ENCODE results near the gene WRAP73.

Gene WRAP73

DNA sequence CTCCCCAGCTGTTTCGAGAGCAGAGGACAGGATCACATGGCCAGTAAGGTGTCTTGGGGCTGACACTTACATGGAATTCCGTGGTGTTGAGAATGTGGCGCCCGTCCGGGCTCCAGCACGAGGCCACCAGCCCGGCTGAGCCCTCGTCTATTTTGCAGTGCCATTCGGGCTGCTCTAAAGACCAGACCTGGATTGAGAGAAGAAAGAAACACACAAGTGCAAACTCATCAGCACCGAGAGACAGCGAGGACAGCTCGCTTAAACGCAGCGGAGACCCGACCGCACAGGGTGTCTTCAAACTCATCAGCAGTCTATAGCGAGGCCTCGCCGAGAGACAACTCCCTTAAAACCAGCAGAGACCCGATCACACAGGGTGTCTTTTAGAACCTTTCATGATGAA is 3.3 kb downstream of the WRAP73 start:
- DNase-seq (ENCODE audit: low spot score) = no peak

GRCh38 chr1:3645666-3646355 is 4.1 kb downstream of the WRAP73 start:
- DNase-seq (ENCODE audit: low spot score) = no peak

DNA sequence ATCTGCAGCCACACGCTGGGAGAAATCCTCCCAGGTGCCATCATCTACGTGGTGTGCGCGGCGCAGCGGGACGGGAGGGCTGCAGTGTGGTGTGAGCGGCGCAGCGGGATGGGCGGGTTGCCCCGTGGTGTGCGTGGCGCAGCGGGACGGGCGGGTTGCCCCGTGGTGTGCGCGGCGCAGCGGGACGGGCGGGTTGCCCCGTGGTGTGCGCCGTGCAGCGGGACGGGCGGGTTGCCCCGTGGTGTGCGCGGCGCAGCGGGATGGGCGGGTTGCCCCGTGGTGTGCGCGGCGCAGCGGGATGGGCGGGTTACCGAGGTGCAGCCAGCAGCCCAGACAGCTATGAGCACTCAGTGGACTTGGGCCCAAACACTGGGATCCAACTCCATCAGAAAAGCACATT is 4.7 kb downstream of the WRAP73 start:
- DNase-seq (ENCODE audit: low spot score) = no peak

DNA sequence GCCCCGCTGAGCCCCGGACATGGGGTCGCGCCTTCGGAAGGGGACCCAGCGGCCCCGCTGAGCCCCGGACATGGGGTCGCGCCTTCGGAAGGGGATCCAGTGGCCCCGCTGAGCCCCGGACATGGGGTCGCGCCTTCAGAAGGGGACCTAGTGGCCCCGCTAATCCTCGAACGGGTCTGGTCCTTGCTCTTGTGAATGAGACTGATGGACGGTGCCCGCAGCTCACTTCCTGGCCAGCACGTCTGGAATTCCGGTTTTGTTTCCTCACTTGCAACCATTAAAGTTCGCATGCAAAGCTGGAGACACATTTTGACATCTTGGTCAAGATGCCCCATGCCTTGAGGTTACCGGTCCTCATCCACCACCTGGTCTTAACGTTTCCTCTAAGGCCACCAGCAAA is 5.6 kb downstream of the WRAP73 start:
- DNase-seq (ENCODE audit: low spot score) = no peak

DNA sequence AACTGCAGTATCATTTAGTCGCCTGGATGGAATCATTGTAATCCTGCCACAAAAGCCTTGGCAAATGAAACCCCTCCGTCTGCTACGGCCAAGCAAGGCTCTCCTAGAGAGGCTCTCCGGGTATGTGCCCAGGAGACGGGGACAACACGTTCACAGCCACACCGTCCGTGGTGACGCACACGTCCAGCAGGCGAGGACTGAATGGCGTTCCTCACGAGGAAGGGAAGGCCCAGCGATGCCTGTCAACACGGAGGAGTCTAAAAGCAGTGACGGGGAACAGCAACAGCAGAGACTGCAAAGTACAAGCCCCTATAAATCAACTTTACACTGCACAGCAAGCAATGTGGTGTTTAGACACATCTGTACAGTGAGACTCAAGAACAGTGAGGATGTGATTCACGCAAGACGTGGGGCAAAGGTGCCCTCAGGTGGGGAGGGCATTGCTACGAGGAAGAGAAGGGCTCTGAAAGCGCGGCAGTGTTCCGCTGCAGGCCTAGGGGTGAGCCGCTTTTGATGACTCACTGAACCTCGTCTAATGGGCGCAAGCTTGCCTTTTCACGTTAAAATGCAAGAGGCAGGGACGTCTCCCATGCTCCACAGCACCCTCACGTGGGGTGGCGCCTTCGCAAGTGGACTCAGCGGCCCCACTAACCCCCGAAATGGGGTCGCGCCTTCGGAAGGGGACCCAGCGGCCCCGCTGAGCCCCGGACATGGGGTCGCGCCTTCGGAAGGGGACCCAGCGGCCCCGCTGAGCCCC is 6.8 kb downstream of the WRAP73 start:
- no peak for DNase-seq (ENCODE audit: low spot score)

GRCh38 chr1:3641816-3642215 is 8.1 kb downstream of the WRAP73 start:
- no peak for DNase-seq (ENCODE audit: low spot score)

DNA sequence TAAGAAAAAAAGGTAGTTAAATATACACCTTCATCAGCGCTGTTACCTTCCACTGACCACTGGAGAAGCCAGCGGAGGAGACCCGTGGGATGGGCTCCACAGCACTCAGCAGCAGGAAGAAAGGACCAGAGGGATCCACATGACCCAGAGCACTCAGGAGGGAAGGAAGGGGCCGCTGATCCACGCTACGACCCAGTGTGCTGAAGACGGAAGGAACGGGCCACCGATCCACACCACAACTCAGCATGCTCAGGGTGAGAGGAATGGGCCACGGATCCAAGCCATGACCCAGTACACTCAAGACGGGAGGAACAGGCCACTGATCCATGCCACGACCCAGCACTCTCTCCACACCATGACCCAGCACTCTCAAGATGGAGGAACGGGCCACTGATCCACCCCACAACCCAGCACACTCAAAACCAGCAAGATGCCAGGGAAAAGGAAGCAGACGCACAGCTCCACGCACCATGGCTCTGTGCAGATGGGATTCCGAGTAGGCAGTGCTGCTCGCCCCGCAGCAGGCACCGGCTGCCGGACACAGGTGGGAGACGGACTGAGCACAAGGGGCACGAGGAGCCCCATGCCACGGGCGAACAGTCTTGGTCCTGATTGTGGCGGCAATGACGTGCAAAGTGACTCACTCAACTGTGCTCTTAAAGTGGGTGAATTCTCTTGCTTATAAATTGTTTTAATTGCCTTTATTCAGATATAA is 8.7 kb downstream of the WRAP73 start:
- DNase-seq (ENCODE audit: low spot score) = no peak

DNA sequence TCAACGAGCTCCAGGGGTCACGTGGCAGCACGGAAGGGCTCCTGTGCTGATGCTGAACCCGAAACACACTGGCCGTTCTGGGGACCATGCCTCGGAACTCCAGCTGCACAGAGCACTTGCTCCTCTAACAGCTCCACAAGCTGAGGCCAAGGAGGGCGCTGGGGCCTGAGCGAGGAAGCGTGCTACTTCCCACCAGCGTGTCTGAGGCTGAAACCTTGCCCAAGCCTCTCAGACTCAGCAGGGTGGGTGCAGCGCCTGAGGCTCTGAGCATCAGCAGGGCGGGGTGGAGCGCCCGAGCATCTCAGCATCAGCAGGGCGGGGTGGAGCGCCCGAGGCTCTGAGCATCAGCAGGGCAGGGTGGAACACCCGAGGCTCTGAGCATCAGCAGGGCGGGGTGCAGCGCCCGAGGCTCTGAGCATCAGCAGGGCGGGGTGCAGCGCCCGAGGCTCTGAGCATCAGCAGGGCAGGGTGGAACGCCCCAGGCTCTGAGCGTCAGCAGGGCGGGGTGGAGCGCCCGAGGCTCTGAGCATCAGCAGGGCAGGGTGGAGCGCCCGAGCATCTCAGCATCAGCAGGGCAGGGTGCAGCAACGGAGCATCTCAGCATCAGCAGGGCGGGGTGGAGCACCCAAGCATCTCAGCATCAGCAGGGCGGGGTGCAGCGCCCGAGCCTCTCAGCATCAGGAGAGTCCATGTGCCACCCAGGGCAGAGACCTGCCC is 9.6 kb downstream of the WRAP73 start:
- DNase-seq (ENCODE audit: low spot score) = no peak

GRCh38 chr1:3639397-3639911 is 10.4 kb downstream of the WRAP73 start:
- DNase-seq (ENCODE audit: low spot score) = no peak

DNA sequence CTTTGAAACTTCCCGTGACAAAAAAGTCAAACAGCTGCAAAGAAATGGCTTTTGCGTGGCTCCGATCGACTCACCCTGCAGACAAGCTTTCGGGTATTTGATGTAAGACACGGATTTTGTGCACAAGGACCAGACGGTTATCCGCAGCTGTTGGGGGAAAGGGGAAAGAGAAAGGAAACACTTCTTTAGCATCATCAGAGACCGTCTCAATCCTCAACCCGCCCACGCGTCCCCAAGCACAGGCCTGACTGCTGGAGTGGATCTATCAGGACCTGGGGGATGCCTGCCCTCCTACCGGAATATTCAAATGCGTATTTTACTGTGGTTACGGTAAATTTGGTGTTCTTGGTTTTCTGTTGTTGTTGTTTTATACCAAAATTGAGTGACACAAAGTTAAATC is 11.2 kb downstream of the WRAP73 start:
- DNase-seq (ENCODE audit: low spot score) = no peak

DNA sequence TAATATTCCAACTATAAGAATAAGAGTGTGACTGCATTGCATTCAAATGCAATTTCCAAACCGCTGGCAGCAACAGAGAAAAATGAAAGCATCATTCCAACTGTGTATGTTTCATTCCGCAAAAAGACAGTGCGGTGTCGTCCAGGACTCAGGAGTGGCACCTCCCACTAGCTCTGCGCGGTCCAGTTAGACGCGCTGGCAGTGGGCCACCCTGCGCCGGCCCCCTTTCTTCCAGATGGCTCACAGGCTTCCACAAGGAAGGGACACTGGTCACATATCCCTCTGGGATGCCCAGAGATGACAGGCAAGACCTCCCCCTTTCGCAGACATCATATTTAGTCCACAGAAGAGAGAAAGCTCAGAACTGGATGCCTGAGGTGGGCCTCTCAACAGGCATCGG is 11.9 kb downstream of the WRAP73 start:
- DNase-seq (ENCODE audit: low spot score) = no peak

GRCh38 chr1:3636531-3636930 is 13.4 kb downstream of the WRAP73 start:
- no peak for DNase-seq (ENCODE audit: low spot score)

GRCh38 chr1:3636080-3636479 is 13.8 kb downstream of the WRAP73 start:
- DNase-seq (ENCODE audit: low spot score) = no peak

GRCh38 chr1:3634059-3634800 is 15.7 kb downstream of the WRAP73 start:
- DNase-seq (ENCODE audit: low spot score) = no peak

- no peak for DNase-seq (ENCODE audit: low spot score)
Observed at GRCh38 chr1:3633344-3634058, 16.4 kb downstream of the WRAP73 start.

DNA sequence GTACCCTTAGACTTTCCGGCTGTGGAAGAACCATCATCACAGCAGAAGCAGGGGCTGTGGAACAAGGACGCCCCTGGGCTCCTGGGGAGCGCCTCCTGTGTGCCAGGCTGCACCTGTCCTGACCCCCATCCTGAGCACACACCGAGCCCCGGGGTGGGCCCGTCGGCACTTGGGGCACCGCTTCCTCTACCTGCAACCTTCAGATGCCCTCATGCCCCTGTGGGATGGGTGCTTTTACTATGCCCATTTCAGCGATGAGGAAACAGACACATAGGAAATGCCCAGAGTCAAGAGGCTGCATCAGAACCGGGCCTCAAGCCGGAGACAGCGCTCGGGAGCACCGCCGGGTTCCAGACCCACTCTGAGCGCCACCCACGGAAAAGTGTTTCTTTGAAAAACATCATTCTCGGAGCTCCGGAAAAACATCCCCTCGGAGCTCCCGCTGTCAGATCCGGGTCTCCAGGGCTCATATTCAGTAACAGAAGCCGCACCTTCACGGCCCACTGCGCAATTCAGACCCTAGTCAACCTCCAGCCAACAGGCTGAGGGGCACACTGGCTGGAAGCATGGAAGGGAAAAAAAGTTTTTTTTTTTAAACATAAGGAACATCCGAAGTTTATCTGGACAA is 17.1 kb downstream of the WRAP73 start:
- no peak for DNase-seq (ENCODE audit: low spot score)

DNA sequence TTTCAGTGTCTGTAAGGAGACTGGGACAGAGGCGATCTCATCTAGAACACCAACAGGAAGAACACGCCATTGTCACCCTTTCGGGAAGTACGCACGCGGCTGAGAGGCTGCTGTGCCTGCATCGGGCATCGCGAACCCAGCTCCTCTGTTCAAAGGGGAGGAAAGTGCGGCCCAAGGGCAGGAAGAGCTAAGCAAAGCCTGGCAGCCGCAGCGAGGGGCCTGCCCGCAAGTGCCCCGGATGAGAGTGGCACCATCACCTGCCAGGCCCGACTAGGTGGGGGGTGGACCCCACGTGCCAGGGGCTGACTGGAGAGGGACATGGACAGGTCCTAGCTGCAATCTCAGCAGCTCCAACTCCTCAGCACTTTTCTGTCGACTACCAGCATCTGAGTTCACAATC is 17.6 kb downstream of the WRAP73 start:
- DNase-seq (ENCODE audit: low spot score) = no peak

DNA sequence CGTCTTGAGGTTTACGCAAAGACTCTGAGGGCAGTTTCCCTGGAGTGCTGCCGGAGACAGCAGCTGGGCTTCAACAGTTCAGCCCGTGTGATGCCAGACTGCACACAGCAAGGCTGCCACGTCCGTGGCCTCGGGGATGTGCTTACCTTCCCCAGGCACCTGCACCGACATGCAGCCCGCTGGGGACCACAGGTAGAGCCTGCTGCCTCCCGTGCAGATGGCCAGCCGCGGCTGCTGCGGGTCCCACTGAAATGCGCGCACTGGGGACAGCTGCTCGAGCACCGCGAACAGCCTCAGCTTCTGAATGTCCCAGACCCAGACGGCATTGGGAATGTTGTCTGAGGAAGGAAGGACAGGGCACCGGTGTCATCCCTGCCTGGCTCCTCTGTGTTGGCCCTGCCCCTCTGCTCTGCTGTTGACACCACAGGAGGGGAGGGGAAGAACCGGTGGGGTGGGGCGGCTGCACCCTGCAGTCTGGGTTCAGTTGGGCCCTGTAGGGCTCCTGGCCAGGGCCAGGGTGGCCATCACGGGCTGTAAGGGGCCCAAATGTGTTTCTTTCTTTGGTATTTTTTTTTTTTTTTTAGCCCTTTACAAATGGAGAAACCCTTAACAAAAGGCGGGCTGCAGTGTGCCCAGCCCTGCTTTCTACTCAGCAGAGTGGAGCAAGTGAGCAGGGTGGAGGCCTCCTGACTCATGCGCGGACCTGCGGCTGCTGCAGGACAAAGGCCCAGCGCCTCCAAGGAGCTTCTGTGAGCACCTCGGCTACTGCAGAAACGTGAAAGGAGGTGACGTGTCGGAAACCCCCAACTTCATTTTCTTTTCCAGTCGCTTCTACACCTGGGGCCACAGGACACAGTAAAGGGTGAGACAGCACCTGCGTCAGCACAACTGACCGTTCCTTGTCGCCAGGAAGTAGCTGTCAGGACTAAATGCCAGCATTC is 18.3 kb downstream of the WRAP73 start:
- no peak for DNase-seq (ENCODE audit: low spot score)

- no peak for DNase-seq (ENCODE audit: low spot score)
Observed at GRCh38 chr1:3630914-3631313, 19.0 kb downstream of the WRAP73 start.
